C4-2B (cell line): ENCODE results near the gene CCKAR.

Experiments used
- H3K27ac ChIP-seq: fragments of 450-650 bp; 2 replicates; pipeline ENCODE4 v1.5.1; 2017
- CTCF ChIP-seq: fragments of 450-650 bp; conservative IDR thresholded peaks from 2 replicates; pipeline ENCODE4 v1.5.1; 2017; ENCODE audit warnings: mild to moderate bottlenecking
- ZFX ChIP-seq: fragments of 450-650 bp; IDR thresholded peaks from 2 replicates; pipeline ENCODE4 v1.6.1; 2017

The CCKAR gene

GRCh38 chr4:26490111-26490959 is at the start of gene CCKAR:
CCKAR (minus strand) TSS chr4:26490484; CDS start chr4:26490267, 217 bp downstream.
- no peak for TF ChIP-seq CTCF
- H3K27ac ChIP-seq: no peak within 1 kb of the TSS

GRCh38 chr4:26533685-26534084 is 43.4 kb upstream of the CCKAR start:
- TF ChIP-seq CTCF (no peak), ZFX (no peak)
- no peak overlapping the region for H3K27ac ChIP-seq

GRCh38 chr4:26531491-26532116 is 41.3 kb upstream of the CCKAR start:
- no peak for TF ChIP-seq ZFX
- no peak for TF ChIP-seq CTCF
- H3K27ac ChIP-seq: no peak overlapping the region

- H3K27ac ChIP-seq: no peak overlapping the region
- TF ChIP-seq CTCF (no peak), ZFX (no peak)
Measured at GRCh38 chr4:26530099-26530498, 39.8 kb upstream of the CCKAR start.

- no peak overlapping the region for H3K27ac ChIP-seq
- TF ChIP-seq ZFX (no peak), CTCF (no peak)
Measured at GRCh38 chr4:26529479-26529878, 39.2 kb upstream of the CCKAR start.

GRCh38 chr4:26525771-26526150 is 35.5 kb upstream of the CCKAR start:
- H3K27ac ChIP-seq: no peak overlapping the region
- TF ChIP-seq CTCF (no peak), ZFX (no peak)

- H3K27ac ChIP-seq: no peak overlapping the region
- TF ChIP-seq CTCF (no peak), ZFX (no peak)
Measured at GRCh38 chr4:26525136-26525770, 35.0 kb upstream of the CCKAR start.
